D721Med (cell line): ENCODE results near the gene GPATCH2.

Experiments
- DNase-seq: peaks from one replicate; pipeline ENCODE4 v3.0.0; 2011; ENCODE audit warnings: low spot score; ENCODE audit not compliant: insufficient read length
- FAIRE-seq: peaks from 2 replicates; lab custom pipeline; 2011; peaks lifted over from hg19 to GRCh38; lab: Jason Lieb, UNC
- CTCF ChIP-seq: IDR thresholded peaks from 2 replicates; pipeline ENCODE4 v1.5.1; 2012; ENCODE audit warnings: mild to moderate bottlenecking, control low read depth; ENCODE audit not compliant: insufficient read depth; ENCODE audit errors: missing control alignments

Gene GPATCH2

GRCh38 chr1:217650674-217651073 is 19.8 kb upstream of the GPATCH2 start:
- FAIRE-seq (peak; percentile 46), DNase-seq (no peak)
- no peak for TF ChIP-seq CTCF

GRCh38 chr1:217647791-217648190 is 16.9 kb upstream of the GPATCH2 start:
- TF ChIP-seq CTCF: no peak
- DNase-seq (no peak), FAIRE-seq (no peak)

- peak; percentile 74 for FAIRE-seq
- TF ChIP-seq CTCF: no peak
- DNase-seq: no peak
These were observed 11.6 kb upstream of the GPATCH2 start for GRCh38 chr1:217642455-217642854.

- DNase-seq (no peak), FAIRE-seq (peak; percentile 51)
- no peak for TF ChIP-seq CTCF
These were observed 3.5 kb downstream of the GPATCH2 start for GRCh38 chr1:217627431-217627830.

- DNase-seq: no peak
- FAIRE-seq: peak; percentile 90
These were observed 4.6 kb downstream of the GPATCH2 start for GRCh38 chr1:217626321-217626720.

GRCh38 chr1:217622042-217622441 is 8.8 kb downstream of the GPATCH2 start:
- TF ChIP-seq CTCF: no peak
- FAIRE-seq (no peak), DNase-seq (no peak)

More at GRCh38 chr1:217626321-217626720, 4.6 kb downstream of the GPATCH2 start:
- TF ChIP-seq CTCF: no peak

- TF ChIP-seq CTCF: no peak
- no peak for DNase-seq
These were observed 10.1 kb downstream of the GPATCH2 start for GRCh38 chr1:217620814-217621213.

More at GRCh38 chr1:217620814-217621213, 10.1 kb downstream of the GPATCH2 start:
- peak; percentile 81 for FAIRE-seq
